ENCODE measurements around the gene PTPRK. TPM values are rescaled to one million over a fixed set of nuclear protein-coding genes. Genes with fewer than 3 reads are reported as not detected.

The PTPRK gene
- total and polyA plus RNA-seq, 2 donors (not counting 1 experiment from before 2014, with no cell fraction given), result 16.2 to 18.7 TPM

- intact Hi-C loops (cut with micrococcal nuclease), result no loop called here
- Histone ChIP-seq H3K4me3 (ENCODE audit: control extremely low read depth in 1 of 5, extremely low read depth in 1 of 5, insufficient read depth in 1 of 5, low read depth in 2 of 5, low read length in 4 of 5) (no peak overlapping the region), H3K79me2 (ENCODE audit: control insufficient read depth, insufficient read depth, low read length) (no peaks in the 10 kb centered on the region), H3K27ac (ENCODE audit: low read length in 2 of 2) (no peak overlapping the region), H3K4me1 (ENCODE audit: control insufficient read depth in 2 of 2, insufficient read depth in 2 of 2, low read length in 2 of 2) (no peaks in the 10 kb centered on the region), H3K4me2 (replicated peaks; ENCODE audit: low read depth, low read length, poor library complexity, severe bottlenecking) (no peak overlapping the region), H3K9me3 (ENCODE audit: control extremely low read depth in 1 of 3, control insufficient read depth in 2 of 3, insufficient read depth in 1 of 3, low read length in 2 of 3) (no peaks in the 10 kb centered on the region), H3K36me3 (replicated peaks in 1 of 2; ENCODE audit: control extremely low read depth in 1 of 2, control insufficient read depth in 1 of 2, extremely low read depth in 1 of 2, insufficient read depth in 2 of 2, low read length in 1 of 2) (no peaks in the 10 kb centered on the region), H4K20me1 (ENCODE audit: control insufficient read depth, insufficient read depth, low read length, poor library complexity, severe bottlenecking) (no peaks in the 10 kb centered on the region), H2AFZ (ENCODE audit: insufficient read depth, low read depth, low read length, poor library complexity, severe bottlenecking) (no peak overlapping the region), H3K9ac (ENCODE audit: low read length) (no peak overlapping the region), H3K27me3 (replicated peaks in 1 of 4; ENCODE audit: control extremely low read depth in 1 of 4, control insufficient read depth in 3 of 4, insufficient read depth in 4 of 4, low read length in 3 of 4) (no peaks in the 10 kb centered on the region)
- WGBS (ENCODE audit: insufficient coverage), result no CpG with 5 or more reads among the region's 4 CpGs
- Mint-ChIP-seq H3K27ac (no peak overlapping the region), H3K4me3 (no peak overlapping the region), H3K9me3 (ENCODE audit: insufficient read depth) (no peaks in the 10 kb centered on the region), H3K4me1 (no peaks in the 10 kb centered on the region), H3K27me3 (no peaks in the 10 kb centered on the region)
- no peak for DNase-seq
- ChIA-PET CTCF (no interaction called here), POLR2A (no interaction called here)
- ATAC-seq (ENCODE audit: low read depth), result no peak
- TF ChIP-seq, protein P1, sequence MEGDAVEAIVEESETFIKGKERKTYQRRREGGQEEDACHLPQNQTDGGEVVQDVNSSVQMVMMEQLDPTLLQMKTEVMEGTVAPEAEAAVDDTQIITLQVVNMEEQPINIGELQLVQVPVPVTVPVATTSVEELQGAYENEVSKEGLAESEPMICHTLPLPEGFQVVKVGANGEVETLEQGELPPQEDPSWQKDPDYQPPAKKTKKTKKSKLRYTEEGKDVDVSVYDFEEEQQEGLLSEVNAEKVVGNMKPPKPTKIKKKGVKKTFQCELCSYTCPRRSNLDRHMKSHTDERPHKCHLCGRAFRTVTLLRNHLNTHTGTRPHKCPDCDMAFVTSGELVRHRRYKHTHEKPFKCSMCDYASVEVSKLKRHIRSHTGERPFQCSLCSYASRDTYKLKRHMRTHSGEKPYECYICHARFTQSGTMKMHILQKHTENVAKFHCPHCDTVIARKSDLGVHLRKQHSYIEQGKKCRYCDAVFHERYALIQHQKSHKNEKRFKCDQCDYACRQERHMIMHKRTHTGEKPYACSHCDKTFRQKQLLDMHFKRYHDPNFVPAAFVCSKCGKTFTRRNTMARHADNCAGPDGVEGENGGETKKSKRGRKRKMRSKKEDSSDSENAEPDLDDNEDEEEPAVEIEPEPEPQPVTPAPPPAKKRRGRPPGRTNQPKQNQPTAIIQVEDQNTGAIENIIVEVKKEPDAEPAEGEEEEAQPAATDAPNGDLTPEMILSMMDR (IDR thresholded peaks at IDR 0.05), result no peak
- TF ChIP-seq EZH2 (IDR thresholded peaks at IDR 0.05; ENCODE audit: borderline replicate concordance, insufficient read depth, low read depth, low read length, poor library complexity, severe bottlenecking), result no peak
Measured at GRCh38 chr6:128249429-128249828, 271.0 kb downstream of the PTPRK start.

DNA sequence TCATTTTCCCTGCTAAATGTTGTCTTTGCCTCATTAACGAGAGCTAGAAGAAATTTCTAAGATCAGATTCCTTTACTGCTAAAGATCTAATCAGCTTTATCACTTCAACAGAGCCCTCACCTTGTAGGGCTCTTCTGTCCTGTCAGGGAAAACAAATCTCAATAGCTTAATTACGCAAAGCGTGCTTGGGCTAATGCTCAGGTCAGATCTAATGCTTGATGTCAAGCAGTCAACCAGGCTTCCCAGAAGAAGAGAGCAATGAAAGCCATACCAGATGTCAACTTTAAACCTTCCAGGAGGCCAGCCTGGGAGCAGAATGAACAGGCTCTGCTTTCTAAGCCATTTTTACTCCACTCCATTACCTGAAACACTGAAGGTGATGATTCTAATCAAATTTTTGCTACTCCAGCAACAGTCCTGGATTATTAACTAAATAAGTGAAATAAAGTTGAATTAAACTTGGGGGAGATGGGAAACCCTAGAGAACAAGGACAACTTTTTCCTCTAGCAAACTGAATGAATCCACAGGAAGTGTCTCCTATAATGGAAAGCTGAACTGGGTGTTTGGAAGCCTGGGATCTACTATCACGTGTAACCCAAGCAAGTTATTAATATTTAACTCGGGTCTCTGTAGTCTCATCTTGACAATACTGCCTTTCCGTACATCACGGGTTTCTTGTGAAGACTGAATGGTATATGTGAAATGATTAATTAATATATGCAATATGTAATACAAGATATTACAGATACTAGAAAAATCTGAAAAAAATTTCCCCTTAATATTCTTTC lies 273.7 kb downstream of the PTPRK start:
- H3K4me1 Mint-ChIP-seq, result no peaks in the 10 kb centered on the region
- Histone ChIP-seq H3K4me1 (ENCODE audit: control insufficient read depth in 2 of 2, insufficient read depth in 2 of 2, low read length in 2 of 2) (peaks cover 3 to 4% of the 10 kb centered on the region in 2 donors), H3K79me2 (ENCODE audit: control insufficient read depth, insufficient read depth, low read length) (no peaks in the 10 kb centered on the region), H3K27me3 (replicated peaks in 1 of 4; ENCODE audit: control extremely low read depth in 1 of 4, control insufficient read depth in 3 of 4, insufficient read depth in 4 of 4, low read length in 3 of 4) (no peaks in the 10 kb centered on the region), H3K9me3 (ENCODE audit: control extremely low read depth in 1 of 3, control insufficient read depth in 2 of 3, insufficient read depth in 1 of 3, low read length in 2 of 3) (no peaks in the 10 kb centered on the region), H2AFZ (ENCODE audit: insufficient read depth, low read depth, low read length, poor library complexity, severe bottlenecking) (no peak overlapping the region), H3K36me3 (replicated peaks in 1 of 2; ENCODE audit: control extremely low read depth in 1 of 2, control insufficient read depth in 1 of 2, extremely low read depth in 1 of 2, insufficient read depth in 2 of 2, low read length in 1 of 2) (no peaks in the 10 kb centered on the region), H4K20me1 (ENCODE audit: control insufficient read depth, insufficient read depth, low read length, poor library complexity, severe bottlenecking) (no peaks in the 10 kb centered on the region), H3K4me2 (replicated peaks; ENCODE audit: low read depth, low read length, poor library complexity, severe bottlenecking) (no peak overlapping the region), H3K9ac (ENCODE audit: low read length) (no peak overlapping the region), H3K27ac (ENCODE audit: low read length in 2 of 2) (no peak overlapping the region), H3K4me3 (ENCODE audit: control extremely low read depth in 1 of 5, extremely low read depth in 1 of 5, insufficient read depth in 1 of 5, low read depth in 2 of 5, low read length in 4 of 5) (no peak overlapping the region)
- H3K9me3 Mint-ChIP-seq (ENCODE audit: insufficient read depth), result no peaks in the 10 kb centered on the region
- WGBS (ENCODE audit: insufficient coverage), result 90% methylated on average over 3 of the region's 7 CpGs
- no peak for DNase-seq
- H3K4me3 Mint-ChIP-seq, result no peak overlapping the region
- no peak for ATAC-seq (ENCODE audit: low read depth)
- no peak overlapping the region for H3K27ac Mint-ChIP-seq
- no peaks in the 10 kb centered on the region for H3K27me3 Mint-ChIP-seq
- POLR2A ChIA-PET, result no interaction called here
- CTCF ChIA-PET, result no interaction called here
- intact Hi-C loops (cut with micrococcal nuclease), result no loop called here
- TF ChIP-seq EZH2 (IDR thresholded peaks at IDR 0.05; ENCODE audit: borderline replicate concordance, insufficient read depth, low read depth, low read length, poor library complexity, severe bottlenecking), result no peak
- TF ChIP-seq, protein P1 (IDR thresholded peaks at IDR 0.05), result no peak
